ENCODE data around the gene ARAP2.

DNA sequence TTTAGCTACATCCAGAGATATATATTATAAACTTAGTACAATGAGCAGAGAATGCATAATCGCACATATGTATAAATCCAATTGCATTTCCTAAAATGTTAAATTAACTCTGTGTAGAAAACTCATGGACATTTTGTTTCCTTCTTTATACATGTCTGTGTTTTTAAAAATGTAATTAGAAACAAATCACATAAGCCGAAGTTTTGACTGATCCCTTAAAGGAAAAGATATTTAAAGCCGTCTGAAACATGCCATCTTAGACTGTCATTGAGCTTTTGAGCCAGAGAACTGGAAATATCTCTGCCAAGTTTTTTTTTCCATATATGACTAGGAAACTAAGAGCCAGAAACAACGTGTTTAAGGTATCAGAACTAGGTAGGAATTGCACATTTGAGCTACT is 107.0 kb downstream of the ARAP2 start:
- TF ChIP-seq, protein P1, sequence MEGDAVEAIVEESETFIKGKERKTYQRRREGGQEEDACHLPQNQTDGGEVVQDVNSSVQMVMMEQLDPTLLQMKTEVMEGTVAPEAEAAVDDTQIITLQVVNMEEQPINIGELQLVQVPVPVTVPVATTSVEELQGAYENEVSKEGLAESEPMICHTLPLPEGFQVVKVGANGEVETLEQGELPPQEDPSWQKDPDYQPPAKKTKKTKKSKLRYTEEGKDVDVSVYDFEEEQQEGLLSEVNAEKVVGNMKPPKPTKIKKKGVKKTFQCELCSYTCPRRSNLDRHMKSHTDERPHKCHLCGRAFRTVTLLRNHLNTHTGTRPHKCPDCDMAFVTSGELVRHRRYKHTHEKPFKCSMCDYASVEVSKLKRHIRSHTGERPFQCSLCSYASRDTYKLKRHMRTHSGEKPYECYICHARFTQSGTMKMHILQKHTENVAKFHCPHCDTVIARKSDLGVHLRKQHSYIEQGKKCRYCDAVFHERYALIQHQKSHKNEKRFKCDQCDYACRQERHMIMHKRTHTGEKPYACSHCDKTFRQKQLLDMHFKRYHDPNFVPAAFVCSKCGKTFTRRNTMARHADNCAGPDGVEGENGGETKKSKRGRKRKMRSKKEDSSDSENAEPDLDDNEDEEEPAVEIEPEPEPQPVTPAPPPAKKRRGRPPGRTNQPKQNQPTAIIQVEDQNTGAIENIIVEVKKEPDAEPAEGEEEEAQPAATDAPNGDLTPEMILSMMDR (optimal IDR thresholded peaks at IDR 0.05 in 1 of 3, IDR thresholded peaks at IDR 0.05 in 1 of 3, conservative IDR thresholded peaks at IDR 0.05 in 1 of 3; ENCODE audit: extremely low read depth in 1 of 3, insufficient read depth in 2 of 3, low read length in 3 of 3), result no peak
- no peak for TF ChIP-seq EZH2 (IDR thresholded peaks at IDR 0.05; ENCODE audit: low read length)

All from keratinocyte (primary cell).